ENCODE results near the gene ATOSB.
"Not testable (repeated sequence)": the region's sequence is repeated elsewhere in the genome, so short reads cannot be mapped to it uniquely, and the experiment has no call there.

The ATOSB gene

GRCh38 chr9:35115680-35116538 lies at the start of gene ATOSB:
ATOSB (minus strand) TSS chr9:35115862; CDS start chr9:35108274, 7,588 bp downstream.
- peak; percentile 44 for DNase-seq

GRCh38 chr9:35164711-35165110 lies 49.0 kb upstream of the ATOSB start:
- DNase-seq = no peak

GRCh38 chr9:35163413-35163812 lies 47.8 kb upstream of the ATOSB start:
- DNase-seq = no peak

- DNase-seq = no peak
Measured at GRCh38 chr9:35162605-35163315, 47.1 kb upstream of the ATOSB start.

GRCh38 chr9:35161713-35162604 lies 46.3 kb upstream of the ATOSB start, which contains the start of gene UNC13B:
UNC13B (plus strand) TSS chr9:35162009; CDS start chr9:35162284, 275 bp downstream.
- peak; percentile 31 for DNase-seq

- DNase-seq = no peak
Measured at GRCh38 chr9:35158501-35159280, 43.0 kb upstream of the ATOSB start.

GRCh38 chr9:35157836-35158235 lies 42.2 kb upstream of the ATOSB start:
- not testable (repeated sequence) for DNase-seq

- no peak for DNase-seq
Measured at GRCh38 chr9:35156781-35157180, 41.1 kb upstream of the ATOSB start.

- no peak for DNase-seq
Measured at GRCh38 chr9:35152926-35153325, 37.3 kb upstream of the ATOSB start.

- not testable (repeated sequence) for DNase-seq
Measured at GRCh38 chr9:35147941-35148563, 32.4 kb upstream of the ATOSB start.

GRCh38 chr9:35142037-35142436 lies 26.4 kb upstream of the ATOSB start:
- no peak for DNase-seq

GRCh38 chr9:35140093-35140492 lies 24.4 kb upstream of the ATOSB start:
- DNase-seq = no peak

- DNase-seq = no peak
Measured at GRCh38 chr9:35136866-35137265, 21.2 kb upstream of the ATOSB start.

- DNase-seq = no peak
Measured at GRCh38 chr9:35135988-35136387, 20.3 kb upstream of the ATOSB start.

- no peak for DNase-seq
Measured at GRCh38 chr9:35134920-35135319, 19.3 kb upstream of the ATOSB start.

GRCh38 chr9:35116898-35117551 lies 1.4 kb upstream of the ATOSB start:
- peak; percentile 32 for DNase-seq

- DNase-seq = no peak
Measured at GRCh38 chr9:35116539-35116897, 856 bp upstream of the ATOSB start.

- DNase-seq = no peak
Measured at GRCh38 chr9:35114840-35115628, 628 bp downstream of the ATOSB start.

GRCh38 chr9:35114113-35114839 lies 1.4 kb downstream of the ATOSB start:
- DNase-seq = peak; percentile 17

Measured in GOT3 (cell line).